HepG2 (cell line): ENCODE results near the gene NFE2L3. TPM values are rescaled to one million over a fixed set of nuclear protein-coding genes. Genes with fewer than 3 reads are reported as not detected.
"Not testable (repeated sequence)": the region's sequence is repeated elsewhere in the genome, so short reads cannot be mapped to it uniquely, and the experiment has no call there.

Experiments used
- ATAC-seq: fragments of 200-7000 bp; cut with Tn5 transposase; 3 replicates; pipeline ENCODE4 v1.9.1; 2020; ENCODE audit warnings: mild to moderate bottlenecking, moderate library complexity
- BruUV-seq: library from RNA; stranded (reverse); fragments of 400-500 nt; replicated peaks from 2 replicates; lab custom pipeline; 2021; lab: Mats Ljungman, UMichigan
- CTCF ChIA-PET: fragments of 300-600 bp; formaldehyde crosslinking; extraction: SDS; loops from one replicate; lab custom pipeline; 2021; ENCODE audit warnings: low total read pairs, inconsistent platforms, low intra/inter-chr PET ratio; lab: Yijun Ruan, JAX
- POLR2A ChIA-PET: fragments of 350-600 bp; sonication (Branson Sonifier 250); formaldehyde crosslinking; loops from one replicate; lab custom pipeline; 2020; ENCODE audit warnings: antibody characterized with exemption, inconsistent platforms; lab: Yijun Ruan, JAX
- DNase-seq: peaks from one replicate; pipeline ENCODE4 v3.0.0-alpha.2; 2015; ENCODE audit warnings: low spot score
- FAIRE-seq: peaks from 3 replicates; lab custom pipeline; 2011; peaks lifted over from hg19 to GRCh38; lab: Jason Lieb, UNC
- H2AFZ ChIP-seq: one replicate; pipeline ENCODE4 v1.6.1; 2011; ENCODE audit warnings: low read length, inconsistent platforms
- H3K27ac ChIP-seq: fragments of 300-600 bp; 3 replicates; pipeline ENCODE4 v1.8.0; 2011; ENCODE audit warnings: mixed run types, mild to moderate bottlenecking, mixed read lengths, low read length, inconsistent platforms; ENCODE audit not compliant: insufficient read depth; ENCODE audit errors: extremely low read length
- H3K27me3 ChIP-seq, 2 experiments: fragments of 200-600 bp in 1 of 2; 2 replicates in 1 of 2; 3 replicates in 1 of 2; pipeline versions ENCODE4 v1.6.0 to v1.8.0; 2011; ENCODE audit warnings: low read length in 2 of 2, mild to moderate bottlenecking in 2 of 2, moderate library complexity in 2 of 2, inconsistent platforms in 1 of 2; ENCODE audit not compliant: insufficient read depth in 2 of 2, control insufficient read depth in 1 of 2
- H3K36me3 ChIP-seq, 2 experiments: fragments of 200-600 bp in 1 of 2; replicated peaks in 1 of 2; 2 replicates in 1 of 2; 3 replicates in 1 of 2; pipeline versions ENCODE4 v1.5.1 to v1.8.0; 2011; ENCODE audit warnings: low read length in 2 of 2, inconsistent platforms in 1 of 2; ENCODE audit not compliant: insufficient read depth in 2 of 2, control insufficient read depth in 1 of 2
- H3K4me1 ChIP-seq: 2 replicates; pipeline ENCODE4 v1.5.1; 2012; ENCODE audit warnings: low read length, inconsistent platforms; ENCODE audit not compliant: insufficient read depth
- H3K4me2 ChIP-seq: 2 replicates; pipeline ENCODE4 v1.6.0; 2011; ENCODE audit warnings: low read depth, low read length, inconsistent platforms
- H3K4me3 ChIP-seq, 3 experiments: fragments of 200-600 bp in 1 of 3; sonication (generic), shearing (Covaris generic) in 1 of 3; replicated peaks in 1 of 3; 2 replicates each; pipeline ENCODE4 v1.5.1; 2011 to 2016; ENCODE audit warnings: low read length in 3 of 3, inconsistent platforms in 2 of 3, low read depth in 2 of 3, mild to moderate bottlenecking in 2 of 3, control low read depth in 1 of 3, mixed read lengths in 1 of 3; ENCODE audit not compliant: insufficient read depth in 1 of 3
- H3K79me2 ChIP-seq: one replicate; pipeline ENCODE4 v1.6.1; 2011; ENCODE audit warnings: low read length, inconsistent platforms; ENCODE audit not compliant: insufficient read depth
- H3K9ac ChIP-seq: 2 replicates; pipeline ENCODE4 v1.6.0; 2011; ENCODE audit warnings: mild to moderate bottlenecking, low read depth, low read length, inconsistent platforms; ENCODE audit not compliant: insufficient read depth
- H3K9me3 ChIP-seq: 2 replicates; pipeline ENCODE4 v1.5.1; 2012; ENCODE audit warnings: mild to moderate bottlenecking, low read length
- H4K20me1 ChIP-seq: 2 replicates; pipeline ENCODE4 v1.6.0; 2011; ENCODE audit warnings: inconsistent platforms, mild to moderate bottlenecking, low read length, moderate library complexity; ENCODE audit not compliant: insufficient read depth
- DPF2 ChIP-seq: sonication (generic); formaldehyde crosslinking; IDR thresholded peaks from 2 replicates; pipeline ENCODE4 v1.4.0; 2020; ENCODE audit warnings: mild to moderate bottlenecking, low read depth, missing genetic modification reagents, borderline replicate concordance
- ELF1 ChIP-seq: sonication (generic); formaldehyde crosslinking; IDR thresholded peaks from 2 replicates; pipeline ENCODE4 v1.4.0; 2020; ENCODE audit warnings: missing genetic modification reagents
- KLF16 ChIP-seq, 2 experiments: sonication (generic) in 1 of 2; formaldehyde crosslinking in 1 of 2; IDR thresholded peaks; 2 replicates each; pipeline versions ENCODE4 v1.6.1 to v1.8.0; 2016 to 2023; ENCODE audit warnings: missing genetic modification reagents in 2 of 2, missing compliant biosample characterization in 1 of 2
- MAFF ChIP-seq: IDR thresholded peaks from 2 replicates; pipeline ENCODE4 v1.6.1; 2011; ENCODE audit warnings: low read depth, low read length, improper control_type of control experiment
- MAFK ChIP-seq, 2 experiments: IDR thresholded peaks in 1 of 2; conservative IDR thresholded peaks in 1 of 2; 2 replicates each; pipeline ENCODE4 v1.6.1; 2011; ENCODE audit warnings: improper control_type of control experiment in 2 of 2, low read length in 2 of 2
- ZNF230 ChIP-seq: sonication (generic); formaldehyde crosslinking; IDR thresholded peaks from 2 replicates; pipeline ENCODE4 v1.4.0; 2020; ENCODE audit warnings: mild to moderate bottlenecking, missing genetic modification reagents
- ZNF652 ChIP-seq: IDR thresholded peaks from 2 replicates; pipeline ENCODE4 v1.6.1; 2016; ENCODE audit warnings: low read depth, borderline replicate concordance
- WGBS: methylation state at CpG from one replicate; pipeline ENCODE4 v1.1.6; 2017; ENCODE audit warnings: low lambda C conversion rate; 5-methylcytosine and 5-hydroxymethylcytosine counted together
- in situ Hi-C: cut with HindIII; loops from 2 replicates; pipeline ENCODE4 v1.10.0; 2017; ENCODE audit warnings: low pct_unique_long_range_greater_than_20kb; ENCODE audit not compliant: extremely low pct_ligation_motif_present
- intact Hi-C: fragments of 100-400 bp; cut with micrococcal nuclease; formaldehyde crosslinking; loops from one replicate; pipeline ENCODE4 v1.10.0; 2022; ENCODE audit not compliant: unreplicated experiment
- polyA plus RNA-seq, 8 experiments: library from polyadenylated mRNA; depleted of rRNA in 3 of 8; stranded (reverse) in 7 of 8; unstranded in 1 of 8; fragments of >200 nt; fragmentation: Illumina TruSeq in 4 of 8; extraction: Trizol in 4 of 8; gene quantifications; 2 replicates each; pipeline versions ENCODE4 v1.2.1 to v1.2.3, GENCODE V29; 2011 to 2016; ENCODE audit warnings: low read depth in 4 of 8, missing spikeins in 1 of 8, mixed read lengths in 1 of 8; ENCODE audit not compliant: insufficient read depth in 1 of 8
- total RNA-seq, 5 experiments: library from RNA; depleted of rRNA; stranded (reverse); fragments of >200 nt; fragmentation: Illumina TruSeq; extraction: Trizol; gene quantifications; 2 replicates each; pipeline ENCODE4 v1.2.3, GENCODE V29; 2016; ENCODE audit warnings: low read depth in 1 of 5

Gene NFE2L3
- total and polyA plus RNA-seq, 2 of the 13 experiments (the other 11 are each of a cell fraction or from before 2014, with no cell fraction given) = 11.4 to 19.4 TPM

- no TSS peak for BruUV-seq
- no peaks in the 10 kb centered on the region for H3K79me2 ChIP-seq
- no peak overlapping the region for H3K4me2 ChIP-seq
- ATAC-seq (no peak), DNase-seq (no peak), FAIRE-seq (no peak)
- intact Hi-C loops (no loop called here), in situ Hi-C loops (no loop called here)
- no peaks in the 10 kb centered on the region for H3K36me3 ChIP-seq
- ChIA-PET POLR2A (no interaction called here), CTCF (no interaction called here)
- no peaks in the 10 kb centered on the region for H4K20me1 ChIP-seq
- no peaks in the 10 kb centered on the region for H3K9me3 ChIP-seq
- no peaks in the 10 kb centered on the region for H3K4me1 ChIP-seq
- no peak overlapping the region for H2AFZ ChIP-seq
- H3K27me3 ChIP-seq = no peaks in the 10 kb centered on the region
- H3K9ac ChIP-seq = no peak overlapping the region
- peak; percentile 69 to 87 for TF ChIP-seq MAFK (conservative IDR thresholded peaks at IDR 0.05 in 1 of 2, IDR thresholded peaks at IDR 0.05 in 1 of 2; ENCODE audit: low read length in 2 of 2)
- no peak for TF ChIP-seq ZNF230 (CRISPR knock-in tag)
- peak; percentile 80 for TF ChIP-seq MAFF
- TF ChIP-seq DPF2 (CRISPR knock-in tag) = no peak
- no peak for TF ChIP-seq ELF1 (CRISPR knock-in tag)
- no peak for TF ChIP-seq KLF16 (CRISPR knock-in tag; IDR thresholded peaks at IDR 0.05)
- no peak overlapping the region for H3K27ac ChIP-seq
- H3K4me3 ChIP-seq = no peak overlapping the region
- 93% methylated on average over 1 of the region's 1 CpG for WGBS
These were observed 20.1 kb downstream of the NFE2L3 start for GRCh38 chr7:26172048-26172447.

DNA sequence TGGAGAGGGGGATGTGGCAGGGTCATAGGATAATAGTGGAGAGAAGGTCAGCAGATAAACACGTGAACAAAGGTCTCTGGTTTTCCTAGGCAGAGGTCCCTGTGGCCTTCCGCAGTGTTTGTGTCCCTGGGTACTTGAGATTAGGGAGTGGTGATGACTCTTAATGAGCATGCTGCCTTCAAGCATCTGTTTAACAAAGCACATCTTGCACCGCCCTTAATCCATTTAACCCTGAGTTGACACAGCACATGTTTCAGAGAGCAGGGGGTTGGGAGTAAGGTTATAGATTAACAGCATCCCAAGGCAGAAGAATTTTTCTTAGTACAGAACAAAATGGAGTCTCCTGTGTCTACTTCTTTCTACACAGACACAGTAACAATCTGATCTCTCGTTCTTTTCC is 23.9 kb downstream of the NFE2L3 start:
- H3K4me2 ChIP-seq, H3K9me3 ChIP-seq, CTCF ChIA-PET, FAIRE-seq, H3K4me1 ChIP-seq, H3K27me3 ChIP-seq, H3K27ac ChIP-seq, H4K20me1 ChIP-seq, intact Hi-C loops, ATAC-seq, in situ Hi-C loops, BruUV-seq, H2AFZ ChIP-seq, DNase-seq, H3K4me3 ChIP-seq, H3K9ac ChIP-seq, H3K79me2 ChIP-seq, H3K36me3 ChIP-seq, POLR2A ChIA-PET: not testable (repeated sequence)
- WGBS = 54% methylated on average over 1 of the region's 4 CpGs
- peak; percentile 76 for TF ChIP-seq ZNF652 (CRISPR knock-in tag)

DNA sequence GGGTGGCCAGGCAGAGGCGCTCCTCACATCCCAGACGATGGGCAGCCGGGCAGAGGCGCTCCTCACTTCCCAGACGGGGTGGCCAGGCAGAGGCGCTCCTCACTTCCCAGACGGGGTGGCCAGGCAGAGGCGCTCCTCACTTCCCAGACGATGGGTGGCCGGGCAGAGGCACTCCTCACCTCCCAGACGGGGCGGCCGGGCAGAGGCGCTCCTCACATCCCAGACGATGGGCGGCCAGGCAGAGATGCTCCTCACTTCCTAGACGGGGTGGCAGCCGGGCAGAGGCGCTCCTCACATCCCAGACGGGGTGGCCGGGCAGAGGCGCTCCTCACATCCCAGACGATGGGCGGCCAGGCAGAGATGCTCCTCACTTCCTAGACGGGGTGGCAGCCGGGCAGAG is 24.7 kb downstream of the NFE2L3 start:
- H3K9me3 ChIP-seq, POLR2A ChIA-PET, DNase-seq, H3K4me2 ChIP-seq, in situ Hi-C loops, FAIRE-seq, H3K4me3 ChIP-seq, BruUV-seq, H3K79me2 ChIP-seq, H3K36me3 ChIP-seq, ATAC-seq, H2AFZ ChIP-seq, H4K20me1 ChIP-seq, H3K27me3 ChIP-seq, intact Hi-C loops, H3K27ac ChIP-seq, H3K9ac ChIP-seq, CTCF ChIA-PET: not testable (repeated sequence)
- peaks cover 13% of the 10 kb centered on the region; the same call in 1 of the 2 replicates for H3K4me1 ChIP-seq
- WGBS = 95% methylated on average over 4 of the region's 26 CpGs

DNA sequence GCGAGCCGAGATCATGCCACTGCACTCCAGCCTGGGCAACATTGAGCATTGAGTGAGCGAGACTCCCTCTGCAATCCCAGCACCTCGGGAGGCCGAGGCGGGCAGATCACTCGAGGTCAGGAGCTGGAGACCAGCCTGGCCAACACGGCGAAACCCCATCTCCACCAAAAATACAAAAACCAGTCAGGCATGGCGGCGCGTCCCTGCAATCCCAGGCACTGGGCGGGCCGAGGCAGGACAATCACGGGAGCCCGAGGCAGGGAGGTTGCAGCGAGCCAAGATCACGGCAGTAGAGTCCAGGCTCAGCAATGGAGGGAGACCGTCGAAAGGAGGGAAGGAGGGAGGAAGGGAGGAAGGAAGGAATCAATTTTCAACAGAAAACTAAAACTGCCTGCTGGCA is 25.3 kb downstream of the NFE2L3 start:
- H3K79me2 ChIP-seq, ATAC-seq, POLR2A ChIA-PET, BruUV-seq, H4K20me1 ChIP-seq, DNase-seq, FAIRE-seq, CTCF ChIA-PET, H3K4me3 ChIP-seq, in situ Hi-C loops, H2AFZ ChIP-seq, H3K4me2 ChIP-seq, H3K27ac ChIP-seq, intact Hi-C loops, H3K27me3 ChIP-seq, H3K9ac ChIP-seq, H3K9me3 ChIP-seq, H3K36me3 ChIP-seq: not testable (repeated sequence)
- WGBS = 95% methylated on average over 20 of the region's 20 CpGs
- H3K4me1 ChIP-seq = peaks cover 13% of the 10 kb centered on the region; the same call in 1 of the 2 replicates
